GM12865 (cell line): ENCODE measurements around the gene UBAC2.
A peak's percentile ranks its signal among the peaks of the same experiment; 100 is the strongest.

Source experiments
- DNase-seq: peaks from one replicate; pipeline ENCODE4 v3.0.0; 2010; ENCODE audit warnings: low read depth
- H3K4me3 ChIP-seq: 2 replicates; pipeline ENCODE4 v1.5.1; 2011; ENCODE audit warnings: mild to moderate bottlenecking, low read depth, low read length, control low read depth
- TF ChIP-seq, protein P1 (sequence below): IDR thresholded peaks from 2 replicates; pipeline ENCODE4 v1.5.1; 2011; ENCODE audit warnings: low read length, control low read depth, low read depth, inconsistent platforms; ENCODE audit not compliant: insufficient read depth; ENCODE audit errors: missing control alignments

Gene UBAC2

DNA sequence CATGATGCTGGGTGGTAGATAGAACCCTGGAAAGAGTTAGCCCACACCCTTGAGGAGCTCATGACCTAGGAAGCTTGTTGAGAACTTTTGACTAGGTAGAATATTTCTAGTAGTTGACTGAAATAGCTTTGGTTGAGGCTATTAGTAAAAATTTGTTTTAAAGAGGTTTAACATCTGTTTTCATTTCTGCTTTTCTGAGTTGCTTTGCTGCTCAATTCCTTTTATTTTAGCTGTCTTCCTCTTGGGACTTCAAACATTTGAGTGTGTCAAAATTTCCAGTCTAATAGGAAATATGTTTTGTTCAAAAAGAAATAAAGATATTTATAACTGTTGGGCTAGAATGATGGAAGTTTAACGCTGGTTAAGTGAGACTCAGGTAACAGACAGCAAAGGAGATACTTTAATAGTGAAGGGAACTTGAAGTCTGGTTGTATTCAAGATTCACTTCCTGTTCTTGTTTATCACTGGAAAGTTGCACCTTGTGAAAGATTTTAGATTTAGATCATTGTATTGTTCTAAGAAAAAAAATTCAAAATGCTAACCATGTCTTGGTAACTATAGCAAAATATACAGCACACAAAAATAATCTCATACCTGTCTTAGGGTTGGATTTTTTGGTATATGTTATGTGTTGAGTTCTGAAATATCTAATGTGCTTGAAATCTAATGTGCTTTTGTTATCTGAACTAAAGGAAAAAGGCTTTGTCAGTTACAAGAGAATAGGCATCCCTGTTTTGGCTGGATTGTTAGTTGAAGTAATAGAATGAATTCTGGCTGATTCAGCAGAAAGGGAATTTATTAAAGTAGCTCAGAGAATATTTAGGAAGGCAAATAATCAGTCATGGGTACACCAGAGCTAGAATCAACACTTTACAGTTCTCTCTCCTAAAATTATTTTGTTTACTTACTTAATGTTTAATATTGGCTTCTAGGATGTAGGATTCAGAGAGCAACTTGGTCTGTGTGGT lies 81.9 kb downstream of the UBAC2 start:
- DNase-seq: peak; percentile 54
- TF ChIP-seq, protein P1, sequence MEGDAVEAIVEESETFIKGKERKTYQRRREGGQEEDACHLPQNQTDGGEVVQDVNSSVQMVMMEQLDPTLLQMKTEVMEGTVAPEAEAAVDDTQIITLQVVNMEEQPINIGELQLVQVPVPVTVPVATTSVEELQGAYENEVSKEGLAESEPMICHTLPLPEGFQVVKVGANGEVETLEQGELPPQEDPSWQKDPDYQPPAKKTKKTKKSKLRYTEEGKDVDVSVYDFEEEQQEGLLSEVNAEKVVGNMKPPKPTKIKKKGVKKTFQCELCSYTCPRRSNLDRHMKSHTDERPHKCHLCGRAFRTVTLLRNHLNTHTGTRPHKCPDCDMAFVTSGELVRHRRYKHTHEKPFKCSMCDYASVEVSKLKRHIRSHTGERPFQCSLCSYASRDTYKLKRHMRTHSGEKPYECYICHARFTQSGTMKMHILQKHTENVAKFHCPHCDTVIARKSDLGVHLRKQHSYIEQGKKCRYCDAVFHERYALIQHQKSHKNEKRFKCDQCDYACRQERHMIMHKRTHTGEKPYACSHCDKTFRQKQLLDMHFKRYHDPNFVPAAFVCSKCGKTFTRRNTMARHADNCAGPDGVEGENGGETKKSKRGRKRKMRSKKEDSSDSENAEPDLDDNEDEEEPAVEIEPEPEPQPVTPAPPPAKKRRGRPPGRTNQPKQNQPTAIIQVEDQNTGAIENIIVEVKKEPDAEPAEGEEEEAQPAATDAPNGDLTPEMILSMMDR: no peak
- no peak overlapping the region for H3K4me3 ChIP-seq

DNA sequence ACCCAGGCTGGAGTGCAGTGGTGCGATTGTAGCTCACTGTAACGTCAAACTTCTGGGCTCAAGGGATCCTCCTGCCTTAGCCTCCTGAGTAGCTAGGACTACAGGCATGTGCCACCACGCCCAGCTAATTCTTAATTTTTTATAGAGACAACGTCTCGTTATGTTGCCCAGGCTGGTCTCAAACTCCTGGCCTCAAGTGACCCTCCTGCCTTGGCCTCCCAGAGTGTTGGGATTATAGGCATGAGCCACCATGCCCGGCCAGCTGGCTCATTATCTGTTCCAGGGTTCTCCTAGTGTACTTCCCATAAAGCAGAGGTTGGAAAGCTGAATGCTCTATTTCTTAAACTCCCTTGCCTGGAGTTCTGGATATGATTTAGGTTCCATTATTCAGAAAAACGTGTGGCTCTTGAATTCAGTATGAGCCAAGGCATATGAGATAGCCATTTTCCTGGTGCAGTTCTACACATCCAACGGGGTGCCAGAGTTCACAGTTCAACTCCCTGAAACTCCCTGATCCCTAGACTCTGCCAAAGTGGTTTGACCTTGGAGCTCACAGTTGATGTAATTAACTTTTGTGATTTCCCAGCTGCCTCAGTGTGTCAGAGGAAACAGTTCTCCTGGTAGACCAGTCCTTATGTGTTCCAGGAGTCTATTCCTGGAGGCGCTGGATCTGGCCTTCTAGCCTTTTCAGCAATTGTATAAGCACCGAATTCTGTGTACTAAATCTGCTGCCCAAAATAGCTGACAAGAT lies 85.0 kb downstream of the UBAC2 start:
- no peak for DNase-seq

DNA sequence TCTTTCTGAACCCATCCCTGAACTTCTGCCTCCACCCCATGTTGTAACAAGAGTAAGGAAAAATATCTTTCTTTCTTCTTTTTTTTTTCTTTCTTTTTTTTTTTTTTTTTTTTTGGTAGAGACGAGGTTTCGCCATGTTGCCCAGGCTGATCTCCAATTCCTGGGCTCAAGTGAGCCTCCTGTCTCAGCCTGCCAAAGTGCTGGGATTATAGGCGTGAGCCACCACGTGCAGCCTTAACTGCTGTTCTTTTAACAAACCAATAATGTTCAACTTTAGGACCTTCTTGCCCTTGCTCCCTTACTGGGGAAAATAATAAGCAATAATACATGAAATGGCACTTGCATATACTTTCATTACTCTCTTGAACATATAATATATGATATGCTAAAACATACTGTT lies 86.9 kb downstream of the UBAC2 start:
- H3K4me3 ChIP-seq: no peak overlapping the region
- DNase-seq: no peak
- TF ChIP-seq, protein P1: no peak

More for the DNA sequence above, 85.0 kb downstream of the UBAC2 start:
- TF ChIP-seq, protein P1: no peak
- no peak overlapping the region for H3K4me3 ChIP-seq

DNA sequence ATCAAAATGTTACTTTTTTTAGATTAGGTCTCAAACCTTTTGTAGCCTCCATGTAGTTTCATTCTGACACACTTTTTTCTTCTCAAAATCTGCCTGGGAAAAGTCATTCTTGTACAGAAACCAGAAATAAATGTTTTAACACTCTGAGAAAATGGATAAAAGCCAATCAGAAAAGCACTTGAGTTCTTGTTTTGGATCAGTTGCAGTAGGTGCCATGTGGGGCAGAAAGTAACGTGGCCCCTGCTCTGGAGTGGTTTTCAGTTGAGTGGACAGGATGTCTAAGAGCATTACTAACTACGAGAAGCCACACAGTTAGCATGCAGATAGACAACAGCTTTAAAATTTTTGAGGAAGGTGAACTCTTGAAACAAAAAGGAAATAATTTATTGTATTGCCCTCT lies 87.4 kb downstream of the UBAC2 start:
- TF ChIP-seq, protein P1: no peak
- peak; percentile 94 for DNase-seq

DNA sequence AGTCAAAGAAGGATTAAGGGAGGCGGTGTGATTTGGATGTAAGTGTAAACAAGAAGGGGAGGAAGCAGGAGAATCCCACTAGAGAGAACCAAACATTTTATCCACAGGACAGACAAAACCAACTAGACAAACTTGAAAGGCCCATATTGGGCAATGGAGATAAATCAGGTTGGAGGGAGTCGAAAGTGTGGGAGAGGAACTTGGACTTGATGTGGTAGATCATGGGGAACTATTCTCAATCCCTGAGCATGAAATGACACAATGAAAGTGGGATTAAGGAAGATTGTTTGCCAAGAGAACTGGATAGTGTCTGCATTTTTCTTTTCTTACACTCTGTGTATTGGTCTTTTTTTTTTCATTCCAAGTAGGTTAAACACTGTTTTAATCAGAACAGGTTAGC lies 88.6 kb downstream of the UBAC2 start:
- DNase-seq: no peak
- TF ChIP-seq, protein P1: no peak
- H3K4me3 ChIP-seq: no peak overlapping the region

More for the DNA sequence above, 87.4 kb downstream of the UBAC2 start:
- no peak overlapping the region for H3K4me3 ChIP-seq

DNA sequence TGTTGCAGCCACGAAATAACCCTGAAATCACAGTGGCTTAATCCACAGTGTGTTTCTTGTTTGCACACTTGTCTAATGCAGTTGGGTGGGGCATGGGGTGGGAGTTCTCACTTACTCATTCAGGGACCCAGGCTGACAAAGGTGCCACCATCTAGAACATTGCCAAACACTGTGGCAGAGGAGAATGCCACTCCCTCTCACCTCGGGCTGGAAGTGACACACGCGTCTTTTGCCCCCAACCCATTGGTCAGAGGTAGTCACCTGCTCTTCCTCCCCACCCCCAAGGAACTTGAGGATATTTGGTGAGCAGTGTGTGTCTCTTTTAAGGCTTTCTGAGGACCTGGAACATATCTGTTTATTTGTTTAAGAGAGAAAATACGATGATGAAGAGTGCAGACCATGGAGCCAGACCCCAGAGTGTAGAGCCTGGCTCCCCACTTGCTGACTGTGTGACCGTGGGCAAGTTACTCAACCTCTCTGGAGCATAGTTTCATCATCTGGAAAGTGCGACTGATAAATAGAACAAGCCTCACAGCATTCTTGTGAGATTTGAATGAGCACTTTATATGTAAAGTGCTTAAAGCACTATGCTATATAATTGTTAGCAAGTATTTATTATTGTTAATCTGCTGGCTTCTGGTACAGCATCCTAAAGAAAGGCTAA lies 89.2 kb downstream of the UBAC2 start:
- DNase-seq: no peak
- H3K4me3 ChIP-seq: no peak overlapping the region
- TF ChIP-seq, protein P1: no peak
